HCT116 (cell line): ENCODE measurements around the gene VAV2. TPM values are rescaled to one million over a fixed set of nuclear protein-coding genes. Genes with fewer than 3 reads are reported as not detected.

Experiments used
- ATAC-seq: fragments of 200-7000 bp; cut with Tn5 transposase; 2 replicates; pipeline ENCODE4 v1.9.1; 2020; ENCODE audit warnings: mild to moderate bottlenecking, moderate library complexity
- BruUV-seq: library from RNA; stranded (reverse); fragments of 400-500 nt; replicated peaks from 2 replicates; lab custom pipeline; 2021; lab: Mats Ljungman, UMichigan
- CTCF ChIA-PET: fragments of 300-600 bp; sonication (Branson Sonifier 250); formaldehyde crosslinking; loops from one replicate; lab custom pipeline; 2021; ENCODE audit warnings: antibody characterized with exemption; lab: Charles Lee
- POLR2A ChIA-PET: fragments of 300-600, 350-600 bp; sonication (Branson Sonifier 250); formaldehyde crosslinking; loops from one replicate; lab custom pipeline; 2021; ENCODE audit warnings: antibody characterized with exemption; lab: Charles Lee
- RAD21 ChIA-PET, 2 experiments: fragments of 300-600 bp; sonication (Branson Sonifier 250); formaldehyde crosslinking; loops; one replicate each; lab custom pipeline; 2023; ENCODE audit warnings: low total read pairs in 2 of 2; ENCODE audit not compliant: uncharacterized antibody in 2 of 2, unreplicated experiment in 2 of 2, low non-redundant PET in 1 of 2; lab: Charles Lee
- DNase-seq: peaks from one replicate; pipeline ENCODE4 v3.0.0-alpha.2; 2010; ENCODE audit warnings: low read depth, low spot score
- H2AFZ ChIP-seq: fragments of 200-600 bp; shearing (Covaris generic), sonication (generic); 2 replicates; pipeline ENCODE4 v1.6.1; 2017; ENCODE audit warnings: low read depth, mixed run types, mixed read lengths, antibody characterized with exemption, low read length; ENCODE audit not compliant: poor library complexity, severe bottlenecking
- H3K27ac ChIP-seq: 2 replicates; pipeline ENCODE4 v1.5.1; 2012; ENCODE audit warnings: low read depth, low read length
- H3K27me3 ChIP-seq: fragments of 200-600 bp; sonication (generic); 2 replicates; pipeline ENCODE4 v1.6.1; 2016; ENCODE audit warnings: mixed run types, low read length, mixed read lengths; ENCODE audit not compliant: insufficient read depth
- H3K36me3 ChIP-seq, 2 experiments: fragments of 200-500 bp in 1 of 2; fragments of 200-600 bp in 1 of 2; sonication (Bioruptor generic) in 1 of 2; sonication (generic) in 1 of 2; 2 replicates each; pipeline versions ENCODE4 v1.5.1 to v1.6.1; 2014 to 2016; ENCODE audit warnings: low read length in 2 of 2, inconsistent platforms in 1 of 2, mixed read lengths in 1 of 2, mixed run types in 1 of 2; ENCODE audit not compliant: insufficient read depth in 2 of 2, control insufficient read depth in 1 of 2
- H3K4me1 ChIP-seq, 2 experiments: fragments of 200-600 bp in 1 of 2; sonication (generic) in 1 of 2; 2 replicates each; pipeline versions ENCODE4 v1.5.1 to v1.6.1; 2012 to 2017; ENCODE audit warnings: low read length in 2 of 2, inconsistent platforms in 1 of 2, mild to moderate bottlenecking in 1 of 2, mixed read lengths in 1 of 2, mixed run types in 1 of 2, moderate library complexity in 1 of 2; ENCODE audit not compliant: insufficient read depth in 2 of 2, control insufficient read depth in 1 of 2
- H3K4me2 ChIP-seq: fragments of 200-600 bp; sonication (generic); 2 replicates; pipeline ENCODE4 v1.6.1; 2017; ENCODE audit warnings: mixed run types, low read length, mixed read lengths
- H3K4me3 ChIP-seq, 2 experiments: fragments of 200-600 bp in 1 of 2; sonication (generic) in 1 of 2; replicated peaks in 1 of 2; 2 replicates each; pipeline ENCODE4 v1.5.1; 2011 to 2016; ENCODE audit warnings: low read length in 2 of 2, control low read depth in 1 of 2, low read depth in 1 of 2, mild to moderate bottlenecking in 1 of 2, mixed read lengths in 1 of 2, mixed run types in 1 of 2
- H3K79me2 ChIP-seq: fragments of 200-600 bp; sonication (generic); 2 replicates; pipeline ENCODE4 v1.6.1; 2017; ENCODE audit warnings: mild to moderate bottlenecking, mixed run types, low read length, moderate library complexity, mixed read lengths; ENCODE audit not compliant: insufficient read depth
- H3K9ac ChIP-seq: fragments of 200-600 bp; sonication (generic); 2 replicates; pipeline ENCODE4 v1.6.1; 2016; ENCODE audit warnings: low read length, mixed read lengths
- H3K9me2 ChIP-seq: fragments of 200-600 bp; sonication (generic), shearing (Covaris generic); 2 replicates; pipeline ENCODE4 v1.6.1; 2017; ENCODE audit warnings: mixed run types, mild to moderate bottlenecking, moderate library complexity; ENCODE audit not compliant: insufficient read depth
- H3K9me3 ChIP-seq, 2 experiments: fragments of 200-500 bp in 1 of 2; fragments of 200-600 bp in 1 of 2; sonication (Bioruptor generic) in 1 of 2; sonication (generic) in 1 of 2; 2 replicates each; pipeline ENCODE4 v1.6.1; 2014 to 2017; ENCODE audit warnings: low read length in 2 of 2, mixed read lengths in 2 of 2, inconsistent platforms in 1 of 2, low read depth in 1 of 2, mild to moderate bottlenecking in 1 of 2, mixed run types in 1 of 2, moderate library complexity in 1 of 2; ENCODE audit not compliant: control insufficient read depth in 1 of 2, insufficient read depth in 1 of 2
- H4K20me1 ChIP-seq: fragments of 200-600 bp; sonication (generic), shearing (Covaris generic); 2 replicates; pipeline ENCODE4 v1.6.1; 2017; ENCODE audit warnings: mixed run types, mild to moderate bottlenecking, moderate library complexity; ENCODE audit not compliant: insufficient read depth
- POLR2A ChIP-seq: IDR thresholded peaks from 2 replicates; pipeline ENCODE4 v1.7.0; 2011; ENCODE audit warnings: borderline replicate concordance; ENCODE audit not compliant: insufficient read depth, insufficient read length; ENCODE audit errors: extremely low read depth
- intact Hi-C: fragments of 100-400 bp; cut with micrococcal nuclease; formaldehyde crosslinking; loops from 2 replicates; pipeline ENCODE4 v1.10.0; 2022
- total RNA-seq: library from RNA; stranded (reverse); gene quantifications from one replicate; pipeline ENCODE4 v1.2.1, GENCODE V29; 2021; ENCODE audit not compliant: unreplicated experiment
- TF ChIP-seq, protein P1 (sequence below): IDR thresholded peaks from 2 replicates; pipeline ENCODE4 v1.6.1; 2012; ENCODE audit warnings: low read depth
- TF ChIP-seq, protein P2 (sequence below), 3 experiments: fragments of 200-600 bp in 1 of 3; sonication (generic) in 1 of 3; IDR thresholded peaks in 2 of 3; conservative IDR thresholded peaks in 1 of 3; 2 replicates each; pipeline ENCODE4 v1.5.1; 2012 to 2017; ENCODE audit warnings: low read depth in 2 of 3, low read length in 2 of 3, antibody characterized with exemption in 1 of 3, borderline replicate concordance in 1 of 3, control low read depth in 1 of 3, mild to moderate bottlenecking in 1 of 3, mixed read lengths in 1 of 3, mixed run types in 1 of 3, moderate library complexity in 1 of 3; ENCODE audit not compliant: insufficient read depth in 1 of 3
- TF ChIP-seq, protein P3 (sequence below): IDR thresholded peaks from 2 replicates; pipeline ENCODE4 v1.6.1; 2011; ENCODE audit warnings: mild to moderate bottlenecking, low read length, moderate library complexity; ENCODE audit not compliant: insufficient replicate concordance; ENCODE audit errors: extremely low read depth
- TF ChIP-seq, protein P4 (sequence below): IDR thresholded peaks from 2 replicates; pipeline ENCODE4 v1.6.1; 2012

VAV2 gene
- total RNA-seq, 1 experiment from 2014 or later, result 33.2 TPM

DNA sequence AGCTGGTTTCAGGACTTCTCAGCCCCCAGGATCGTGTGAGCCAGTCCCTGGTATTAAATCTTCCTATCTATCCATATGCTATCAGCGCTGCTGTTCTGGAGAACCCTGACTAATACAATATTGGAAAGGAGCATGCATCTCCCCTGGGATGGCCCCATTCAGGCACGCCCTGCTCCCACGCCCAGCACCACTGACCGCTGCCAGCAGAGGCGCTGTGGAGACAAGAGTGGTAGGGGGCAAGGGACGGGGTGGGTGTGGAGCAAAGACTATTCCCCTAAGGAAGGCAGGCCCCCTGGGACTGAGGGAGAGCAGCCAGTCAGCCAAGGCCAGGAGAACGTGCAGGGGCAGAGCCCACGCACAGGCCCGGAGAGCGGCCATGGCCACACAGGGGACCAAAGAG, 116.0 kb downstream of the VAV2 start:
- Histone ChIP-seq H3K4me2 (0 out of 2 replicates have a peak overlapping the region, but pooled peaks have one; percentile 8), H3K79me2 (peaks cover 45% of the 10 kb centered on the region; the same call in 1 of the 2 replicates), H3K4me3 (no peak overlapping the region)
- ChIA-PET CTCF (no interaction called here), POLR2A (no interaction called here)
- ATAC-seq, result no peak
- no peak for TF ChIP-seq POLR2A
- TF ChIP-seq, protein P1, sequence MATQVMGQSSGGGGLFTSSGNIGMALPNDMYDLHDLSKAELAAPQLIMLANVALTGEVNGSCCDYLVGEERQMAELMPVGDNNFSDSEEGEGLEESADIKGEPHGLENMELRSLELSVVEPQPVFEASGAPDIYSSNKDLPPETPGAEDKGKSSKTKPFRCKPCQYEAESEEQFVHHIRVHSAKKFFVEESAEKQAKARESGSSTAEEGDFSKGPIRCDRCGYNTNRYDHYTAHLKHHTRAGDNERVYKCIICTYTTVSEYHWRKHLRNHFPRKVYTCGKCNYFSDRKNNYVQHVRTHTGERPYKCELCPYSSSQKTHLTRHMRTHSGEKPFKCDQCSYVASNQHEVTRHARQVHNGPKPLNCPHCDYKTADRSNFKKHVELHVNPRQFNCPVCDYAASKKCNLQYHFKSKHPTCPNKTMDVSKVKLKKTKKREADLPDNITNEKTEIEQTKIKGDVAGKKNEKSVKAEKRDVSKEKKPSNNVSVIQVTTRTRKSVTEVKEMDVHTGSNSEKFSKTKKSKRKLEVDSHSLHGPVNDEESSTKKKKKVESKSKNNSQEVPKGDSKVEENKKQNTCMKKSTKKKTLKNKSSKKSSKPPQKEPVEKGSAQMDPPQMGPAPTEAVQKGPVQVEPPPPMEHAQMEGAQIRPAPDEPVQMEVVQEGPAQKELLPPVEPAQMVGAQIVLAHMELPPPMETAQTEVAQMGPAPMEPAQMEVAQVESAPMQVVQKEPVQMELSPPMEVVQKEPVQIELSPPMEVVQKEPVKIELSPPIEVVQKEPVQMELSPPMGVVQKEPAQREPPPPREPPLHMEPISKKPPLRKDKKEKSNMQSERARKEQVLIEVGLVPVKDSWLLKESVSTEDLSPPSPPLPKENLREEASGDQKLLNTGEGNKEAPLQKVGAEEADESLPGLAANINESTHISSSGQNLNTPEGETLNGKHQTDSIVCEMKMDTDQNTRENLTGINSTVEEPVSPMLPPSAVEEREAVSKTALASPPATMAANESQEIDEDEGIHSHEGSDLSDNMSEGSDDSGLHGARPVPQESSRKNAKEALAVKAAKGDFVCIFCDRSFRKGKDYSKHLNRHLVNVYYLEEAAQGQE, result no peak
- TF ChIP-seq, protein P2, sequence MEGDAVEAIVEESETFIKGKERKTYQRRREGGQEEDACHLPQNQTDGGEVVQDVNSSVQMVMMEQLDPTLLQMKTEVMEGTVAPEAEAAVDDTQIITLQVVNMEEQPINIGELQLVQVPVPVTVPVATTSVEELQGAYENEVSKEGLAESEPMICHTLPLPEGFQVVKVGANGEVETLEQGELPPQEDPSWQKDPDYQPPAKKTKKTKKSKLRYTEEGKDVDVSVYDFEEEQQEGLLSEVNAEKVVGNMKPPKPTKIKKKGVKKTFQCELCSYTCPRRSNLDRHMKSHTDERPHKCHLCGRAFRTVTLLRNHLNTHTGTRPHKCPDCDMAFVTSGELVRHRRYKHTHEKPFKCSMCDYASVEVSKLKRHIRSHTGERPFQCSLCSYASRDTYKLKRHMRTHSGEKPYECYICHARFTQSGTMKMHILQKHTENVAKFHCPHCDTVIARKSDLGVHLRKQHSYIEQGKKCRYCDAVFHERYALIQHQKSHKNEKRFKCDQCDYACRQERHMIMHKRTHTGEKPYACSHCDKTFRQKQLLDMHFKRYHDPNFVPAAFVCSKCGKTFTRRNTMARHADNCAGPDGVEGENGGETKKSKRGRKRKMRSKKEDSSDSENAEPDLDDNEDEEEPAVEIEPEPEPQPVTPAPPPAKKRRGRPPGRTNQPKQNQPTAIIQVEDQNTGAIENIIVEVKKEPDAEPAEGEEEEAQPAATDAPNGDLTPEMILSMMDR (IDR thresholded peaks at IDR 0.05 in 2 of 3, conservative IDR thresholded peaks at IDR 0.05 in 1 of 3; ENCODE audit: borderline replicate concordance in 1 of 3, insufficient read depth in 1 of 3, low read depth in 2 of 3, low read length in 2 of 3), result peak in 2 of 3 experiments; percentile 67 to 71; a peak in 4 of 6 replicates
- TF ChIP-seq, protein P3, sequence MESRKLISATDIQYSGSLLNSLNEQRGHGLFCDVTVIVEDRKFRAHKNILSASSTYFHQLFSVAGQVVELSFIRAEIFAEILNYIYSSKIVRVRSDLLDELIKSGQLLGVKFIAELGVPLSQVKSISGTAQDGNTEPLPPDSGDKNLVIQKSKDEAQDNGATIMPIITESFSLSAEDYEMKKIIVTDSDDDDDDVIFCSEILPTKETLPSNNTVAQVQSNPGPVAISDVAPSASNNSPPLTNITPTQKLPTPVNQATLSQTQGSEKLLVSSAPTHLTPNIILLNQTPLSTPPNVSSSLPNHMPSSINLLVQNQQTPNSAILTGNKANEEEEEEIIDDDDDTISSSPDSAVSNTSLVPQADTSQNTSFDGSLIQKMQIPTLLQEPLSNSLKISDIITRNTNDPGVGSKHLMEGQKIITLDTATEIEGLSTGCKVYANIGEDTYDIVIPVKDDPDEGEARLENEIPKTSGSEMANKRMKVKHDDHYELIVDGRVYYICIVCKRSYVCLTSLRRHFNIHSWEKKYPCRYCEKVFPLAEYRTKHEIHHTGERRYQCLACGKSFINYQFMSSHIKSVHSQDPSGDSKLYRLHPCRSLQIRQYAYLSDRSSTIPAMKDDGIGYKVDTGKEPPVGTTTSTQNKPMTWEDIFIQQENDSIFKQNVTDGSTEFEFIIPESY, result peak; percentile 46
- TF ChIP-seq, protein P4, sequence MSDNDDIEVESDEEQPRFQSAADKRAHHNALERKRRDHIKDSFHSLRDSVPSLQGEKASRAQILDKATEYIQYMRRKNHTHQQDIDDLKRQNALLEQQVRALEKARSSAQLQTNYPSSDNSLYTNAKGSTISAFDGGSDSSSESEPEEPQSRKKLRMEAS, result no peak
- TF ChIP-seq, all 23 proteins: peak for 2
- Histone ChIP-seq H3K9ac (no peak overlapping the region), H3K9me2 (no peaks in the 10 kb centered on the region), H4K20me1 (no peaks in the 10 kb centered on the region), H3K27ac (no peak overlapping the region), H2AFZ (no peak overlapping the region), H3K27me3 (no peaks in the 10 kb centered on the region), H3K9me3 (no peaks in the 10 kb centered on the region), H3K36me3 (no peaks in the 10 kb centered on the region), H3K4me1 (peaks cover 42 to 51% of the 10 kb centered on the region in 2 experiments)
- RAD21 ChIA-PET, result no interaction called here
- DNase-seq, result no peak
- intact Hi-C loops, result no loop called here
- BruUV-seq, result no TSS peak
